Prostate gland (tissue), 2 donors: ENCODE data around the gene LY6G6C. TPM values are rescaled to one million over a fixed set of nuclear protein-coding genes. Genes with fewer than 3 reads are reported as not detected.

Source experiments
- DNase-seq: peaks from one replicate; pipeline ENCODE4 v3.0.0-alpha.2; 2019; ENCODE audit warnings: low spot score
- H3K27ac ChIP-seq, 2 donors: fragments of 200-600 bp; sonication (generic); 2 replicates each; pipeline ENCODE4 v1.5.1; 2017 to 2019
- H3K27me3 ChIP-seq: fragments of 200-600 bp; sonication (generic); replicated peaks from 2 replicates; pipeline ENCODE4 v1.5.1; 2019; ENCODE audit not compliant: insufficient read depth
- H3K36me3 ChIP-seq, 2 donors: fragments of 200-600 bp; sonication (generic); 1 replicate in 1 of 2; 2 replicates in 1 of 2; pipeline versions ENCODE4 v1.5.1 to v1.8.1; 2017 to 2019
- H3K4me1 ChIP-seq: fragments of 200-600 bp; sonication (generic); replicated peaks from 2 replicates; pipeline ENCODE4 v1.5.1; 2019
- H3K4me3 ChIP-seq, 2 donors: fragments of 200-600 bp; sonication (generic); 2 replicates each; pipeline ENCODE4 v1.5.1; 2017 to 2019
- H3K9me3 ChIP-seq: fragments of 200-600 bp; sonication (generic); 2 replicates; pipeline ENCODE4 v1.5.1; 2017
- CTCF ChIP-seq, 4 experiments: fragments of 200-600 bp in 2 of 4; fragments of 450-650 bp in 2 of 4; sonication (generic) in 2 of 4; IDR thresholded peaks; 1 replicate in 3 of 4; 2 replicates in 1 of 4; pipeline ENCODE4 v1.5.1; 2016 to 2019; ENCODE audit warnings: antibody characterized with exemption in 4 of 4, mild to moderate bottlenecking in 2 of 4, moderate library complexity in 2 of 4
- POLR2A ChIP-seq: fragments of 450-650 bp; IDR thresholded peaks from one replicate; pipeline ENCODE4 v1.6.1; 2016; ENCODE audit warnings: antibody characterized with exemption, mild to moderate bottlenecking
- POLR2AphosphoS5 ChIP-seq: sonication (generic); formaldehyde crosslinking; IDR thresholded peaks from one replicate; pipeline ENCODE4 v1.6.1; 2017; ENCODE audit warnings: antibody characterized with exemption
- WGBS: methylation state at CpG from one replicate; pipeline ENCODE4 v1.1.5; 2018; 5-methylcytosine and 5-hydroxymethylcytosine counted together
- intact Hi-C: fragments of 100-400 bp; cut with DNase I; formaldehyde crosslinking; loops from one replicate; pipeline ENCODE4 v1.14.2; 2022
- total RNA-seq, 2 donors: library from RNA; depleted of rRNA; stranded (reverse); fragments of >200 nt; gene quantifications; one replicate each; pipeline ENCODE4 v1.1.0, GENCODE V29; 2016

LY6G6C gene
- total RNA-seq, 2 donors from 2014 or later = not detected

GRCh38 chr6:31692886-31693285, 28.7 kb downstream of the LY6G6C start:
- H3K27ac ChIP-seq = no peak overlapping the region
- DNase-seq = no peak
- no peaks in the 10 kb centered on the region for H3K4me1 ChIP-seq
- H3K36me3 ChIP-seq = peaks cover 10 to 15% of the 10 kb centered on the region in 2 donors
- TF ChIP-seq POLR2A (no peak), CTCF (IDR thresholded peaks at IDR 0.05) (no peak)
- no peaks in the 10 kb centered on the region for H3K27me3 ChIP-seq
- intact Hi-C loops = no loop called here
- no peak overlapping the region for H3K4me3 ChIP-seq
- no peaks in the 10 kb centered on the region for H3K9me3 ChIP-seq
- WGBS = 83% methylated on average over 9 of the region's 9 CpGs

- 76% methylated on average over 4 of the region's 4 CpGs for WGBS
- no peak for DNase-seq
- Histone ChIP-seq H3K4me1 (no peaks in the 10 kb centered on the region), H3K9me3 (no peaks in the 10 kb centered on the region), H3K4me3 (no peak overlapping the region), H3K27ac (no peak overlapping the region), H3K27me3 (no peaks in the 10 kb centered on the region), H3K36me3 (peaks cover 15% of the 10 kb centered on the region in 2 donors)
- no peak for TF ChIP-seq POLR2A
- TF ChIP-seq POLR2AphosphoS5 = no peak
- TF ChIP-seq CTCF (IDR thresholded peaks at IDR 0.05) = no peak
- intact Hi-C loops = no loop called here
Observed at GRCh38 chr6:31692353-31692752, 29.2 kb downstream of the LY6G6C start.

- H3K27me3 ChIP-seq = no peaks in the 10 kb centered on the region
- TF ChIP-seq POLR2AphosphoS5 (no peak), CTCF (IDR thresholded peaks at IDR 0.05) (no peak), POLR2A (no peak)
- no peaks in the 10 kb centered on the region for H3K4me1 ChIP-seq
- 94% methylated on average over 12 of the region's 12 CpGs for WGBS
- H3K4me3 ChIP-seq = no peak overlapping the region
- DNase-seq = no peak
- intact Hi-C loops = no loop called here
- no peak overlapping the region for H3K27ac ChIP-seq
- H3K9me3 ChIP-seq = no peaks in the 10 kb centered on the region
- H3K36me3 ChIP-seq = peaks cover 15 to 20% of the 10 kb centered on the region in 2 donors
Observed at GRCh38 chr6:31691564-31692108, 29.9 kb downstream of the LY6G6C start.

GRCh38 chr6:31691078-31691463, 30.5 kb downstream of the LY6G6C start:
- H3K4me3 ChIP-seq = no peak overlapping the region
- intact Hi-C loops = no loop called here
- no peak for DNase-seq
- H3K36me3 ChIP-seq = peaks cover 15 to 20% of the 10 kb centered on the region in 2 donors
- no peak for TF ChIP-seq POLR2A
- TF ChIP-seq CTCF (IDR thresholded peaks at IDR 0.05) = no peak
- TF ChIP-seq POLR2AphosphoS5 = no peak
- no peak overlapping the region for H3K27ac ChIP-seq
- H3K27me3 ChIP-seq = no peaks in the 10 kb centered on the region
- 87% methylated on average over 6 of the region's 6 CpGs for WGBS
- no peaks in the 10 kb centered on the region for H3K9me3 ChIP-seq
- H3K4me1 ChIP-seq = no peaks in the 10 kb centered on the region

- 57% methylated on average over 10 of the region's 10 CpGs for WGBS
- peaks cover 15 to 20% of the 10 kb centered on the region in 2 donors for H3K36me3 ChIP-seq
- no peaks in the 10 kb centered on the region for H3K9me3 ChIP-seq
- H3K27me3 ChIP-seq = no peaks in the 10 kb centered on the region
- no peak overlapping the region for H3K4me3 ChIP-seq
- no peak overlapping the region for H3K27ac ChIP-seq
- H3K4me1 ChIP-seq = no peaks in the 10 kb centered on the region
- DNase-seq = no peak
- intact Hi-C loops = no loop called here
- TF ChIP-seq POLR2A (no peak), POLR2AphosphoS5 (no peak), CTCF (IDR thresholded peaks at IDR 0.05) (no peak)
Observed at GRCh38 chr6:31690231-31691077, 31.1 kb downstream of the LY6G6C start.
